Lower leg skin (tissue), 3 donors: ENCODE results near the gene CD82.

Source experiments
- CTCF ChIP-seq, 3 donors: fragments of 450-650 bp; IDR thresholded peaks; one replicate each; pipeline ENCODE4 v1.5.1; 2016; ENCODE audit warnings: antibody characterized with exemption in 3 of 3, mild to moderate bottlenecking in 3 of 3, moderate library complexity in 2 of 3
- POLR2A ChIP-seq, 2 donors: fragments of 450-650 bp; IDR thresholded peaks; one replicate each; pipeline ENCODE4 v1.6.1; 2016 to 2017; ENCODE audit warnings: antibody characterized with exemption in 2 of 2, mild to moderate bottlenecking in 1 of 2, moderate library complexity in 1 of 2

- TF ChIP-seq CTCF (IDR thresholded peaks at IDR 0.05) (no peak), POLR2A (IDR thresholded peaks at IDR 0.05) (no peak)
Observed at GRCh38 chr11:44623731-44624491, 58.4 kb downstream of the CD82 start.
